Neural cell (in vitro differentiated cells): ENCODE measurements around the gene NPAS3. TPM values are rescaled to one million over a fixed set of nuclear protein-coding genes. Genes with fewer than 3 reads are reported as not detected.

ENCODE experiments used
- H2AFZ ChIP-seq: fragments of 200-600, 300-800 bp; sonication (generic), shearing (Covaris generic); 2 replicates; pipeline ENCODE4 v1.6.0; 2014; ENCODE audit warnings: low read depth, mild to moderate bottlenecking, antibody characterized with exemption, low read length, moderate library complexity
- H3F3A ChIP-seq: fragments of 200-600 bp; shearing (Covaris generic); 2 replicates; pipeline ENCODE4 v1.6.1; 2016; ENCODE audit warnings: mild to moderate bottlenecking, moderate library complexity, mixed read lengths, antibody characterized with exemption, low read length; ENCODE audit not compliant: insufficient read depth, poor library complexity, severe bottlenecking
- H3K27ac ChIP-seq: fragments of 200-600, 300-800 bp; sonication (generic), shearing (Covaris generic); 2 replicates; pipeline ENCODE4 v1.5.1; 2014; ENCODE audit warnings: mild to moderate bottlenecking, low read length, moderate library complexity
- H3K27me3 ChIP-seq: fragments of 300-800, 200-600 bp; sonication (generic), shearing (Covaris generic); 2 replicates; pipeline ENCODE4 v1.6.0; 2014; ENCODE audit warnings: mild to moderate bottlenecking, low read depth, low read length, moderate library complexity; ENCODE audit not compliant: insufficient read depth
- H3K36me3 ChIP-seq: fragments of 300-800, 200-600 bp; sonication (generic), shearing (Covaris generic); 2 replicates; pipeline ENCODE4 v1.5.1; 2014; ENCODE audit warnings: mild to moderate bottlenecking, antibody characterized with exemption, low read length, moderate library complexity; ENCODE audit not compliant: insufficient read depth
- H3K4me2 ChIP-seq: fragments of 300-800, 200-600 bp; sonication (generic), shearing (Covaris generic); 2 replicates; pipeline ENCODE4 v1.6.0; 2014; ENCODE audit warnings: mild to moderate bottlenecking, low read length
- H3K4me3 ChIP-seq: fragments of 300-800, 200-600 bp; sonication (generic), shearing (Covaris generic); 2 replicates; pipeline ENCODE4 v1.5.1; 2014; ENCODE audit warnings: mild to moderate bottlenecking, low read length, moderate library complexity
- H3K79me2 ChIP-seq: fragments of 200-600 bp; shearing (Covaris generic); replicated peaks from 2 replicates; pipeline ENCODE4 v1.6.0; 2014; ENCODE audit warnings: mild to moderate bottlenecking, low read length, moderate library complexity; ENCODE audit not compliant: insufficient read depth
- H3K9ac ChIP-seq: fragments of 300-800, 200-600 bp; sonication (generic), shearing (Covaris generic); 2 replicates; pipeline ENCODE4 v1.6.1; 2016; ENCODE audit warnings: mild to moderate bottlenecking, low read length, mixed read lengths
- H3K9me2 ChIP-seq: fragments of 200-600 bp; shearing (Covaris generic); 2 replicates; pipeline ENCODE4 v1.6.1; 2016; ENCODE audit warnings: mild to moderate bottlenecking, low read length, mixed read lengths; ENCODE audit not compliant: insufficient read depth
- H3K9me3 ChIP-seq: fragments of 200-600, 300-800 bp; sonication (generic), shearing (Covaris generic); 2 replicates; pipeline ENCODE4 v1.6.1; 2016; ENCODE audit warnings: mild to moderate bottlenecking, mixed run types, low read length, moderate library complexity, mixed read lengths
- H4K20me1 ChIP-seq: fragments of 200-600 bp; shearing (Covaris generic); 2 replicates; pipeline ENCODE4 v1.6.1; 2016; ENCODE audit warnings: mild to moderate bottlenecking, mixed run types; ENCODE audit not compliant: insufficient read depth
- CTCF ChIP-seq: fragments of 450-650 bp; IDR thresholded peaks from 2 replicates; pipeline ENCODE4 v1.5.1; 2014; ENCODE audit warnings: antibody characterized with exemption, mild to moderate bottlenecking, moderate library complexity; ENCODE audit not compliant: poor library complexity, severe bottlenecking
- EP300 ChIP-seq: fragments of 450-650 bp; conservative IDR thresholded peaks from 2 replicates; pipeline ENCODE4 v1.6.1; 2014; ENCODE audit warnings: antibody characterized with exemption, mild to moderate bottlenecking, moderate library complexity; ENCODE audit not compliant: poor library complexity, severe bottlenecking
- EZH2 ChIP-seq: fragments of 200-600, 300-800 bp; shearing (Covaris generic), sonication (generic); IDR thresholded peaks from 2 replicates; pipeline ENCODE4 v1.6.1; 2014; ENCODE audit warnings: antibody characterized with exemption, low read length, borderline replicate concordance, mild to moderate bottlenecking; ENCODE audit not compliant: insufficient read depth, poor library complexity, severe bottlenecking
- MXI1 ChIP-seq: fragments of 450-650 bp; conservative IDR thresholded peaks from 2 replicates; pipeline ENCODE4 v1.6.1; 2014; ENCODE audit warnings: antibody characterized with exemption, mild to moderate bottlenecking; ENCODE audit not compliant: poor library complexity, severe bottlenecking
- POLR2AphosphoS5 ChIP-seq: IDR thresholded peaks from 2 replicates; pipeline ENCODE4 v1.6.1; 2012
- RAD21 ChIP-seq: fragments of 450-650 bp; conservative IDR thresholded peaks from 2 replicates; pipeline ENCODE4 v1.6.1; 2014; ENCODE audit warnings: antibody characterized with exemption, mild to moderate bottlenecking, moderate library complexity
- REST ChIP-seq: IDR thresholded peaks from 2 replicates; pipeline ENCODE4 v1.6.1; 2012; ENCODE audit warnings: borderline replicate concordance
- SMC3 ChIP-seq: fragments of 450-650 bp; conservative IDR thresholded peaks from 2 replicates; pipeline ENCODE4 v1.6.1; 2014; ENCODE audit warnings: antibody characterized with exemption, mild to moderate bottlenecking, moderate library complexity; ENCODE audit not compliant: poor library complexity
- TAF1 ChIP-seq: IDR thresholded peaks from 2 replicates; pipeline ENCODE4 v1.6.1; 2012; ENCODE audit warnings: low read depth
- polyA plus RNA-seq: library from polyadenylated mRNA; depleted of rRNA; stranded (reverse); fragments of >200 nt; gene quantifications from 2 replicates; pipeline ENCODE4 v1.2.3, GENCODE V29; 2014

Gene NPAS3
- polyA plus RNA-seq, 1 donor from 2014 or later = 1.3 TPM

GRCh38 chr14:33404964-33405574, 466.4 kb downstream of the NPAS3 start:
- H3K9me2 ChIP-seq = no peaks in the 10 kb centered on the region
- no peak overlapping the region for H3K27ac ChIP-seq
- H3K79me2 ChIP-seq = no peaks in the 10 kb centered on the region
- no peak overlapping the region for H3K9ac ChIP-seq
- no peaks in the 10 kb centered on the region for H3K36me3 ChIP-seq
- peaks cover 4% of the 10 kb centered on the region for H3K9me3 ChIP-seq
- H4K20me1 ChIP-seq = no peaks in the 10 kb centered on the region
- no peak overlapping the region for H3K4me2 ChIP-seq
- no peaks in the 10 kb centered on the region for H3F3A ChIP-seq
- no peaks in the 10 kb centered on the region for H3K27me3 ChIP-seq
- TF ChIP-seq MXI1 (no peak), EZH2 (no peak), EP300 (no peak), TAF1 (no peak), CTCF (no peak), SMC3 (no peak), REST (no peak), POLR2AphosphoS5 (no peak), RAD21 (no peak)
- H3K4me3 ChIP-seq = no peak overlapping the region
- H2AFZ ChIP-seq = no peak overlapping the region

GRCh38 chr14:33406766-33407165, 468.1 kb downstream of the NPAS3 start:
- no peaks in the 10 kb centered on the region for H3K36me3 ChIP-seq
- no peak overlapping the region for H3K4me2 ChIP-seq
- no peaks in the 10 kb centered on the region for H3F3A ChIP-seq
- H3K27ac ChIP-seq = no peak overlapping the region
- peaks cover 4% of the 10 kb centered on the region for H3K9me3 ChIP-seq
- H2AFZ ChIP-seq = no peak overlapping the region
- TF ChIP-seq REST (no peak), SMC3 (no peak), RAD21 (no peak), CTCF (no peak), MXI1 (no peak), EZH2 (no peak), EP300 (no peak), TAF1 (no peak), POLR2AphosphoS5 (no peak)
- no peaks in the 10 kb centered on the region for H3K27me3 ChIP-seq
- no peaks in the 10 kb centered on the region for H3K79me2 ChIP-seq
- no peak overlapping the region for H3K4me3 ChIP-seq
- no peaks in the 10 kb centered on the region for H3K9me2 ChIP-seq
- H4K20me1 ChIP-seq = no peaks in the 10 kb centered on the region
- no peak overlapping the region for H3K9ac ChIP-seq
